HG03025 (cell line): ENCODE results near the gene PDE4D.
"Not testable (repeated sequence)": the region's sequence is repeated elsewhere in the genome, so short reads cannot be mapped to it uniquely, and the experiment has no call there.

Experiments
- ATAC-seq: cut with Tn5 transposase; IDR thresholded peaks from one replicate; pipeline ENCODE4 v1.9.1; 2021; ENCODE audit warnings: mild to moderate bottlenecking, moderate library complexity; ENCODE audit not compliant: unreplicated experiment, low FRiP score

PDE4D gene

DNA sequence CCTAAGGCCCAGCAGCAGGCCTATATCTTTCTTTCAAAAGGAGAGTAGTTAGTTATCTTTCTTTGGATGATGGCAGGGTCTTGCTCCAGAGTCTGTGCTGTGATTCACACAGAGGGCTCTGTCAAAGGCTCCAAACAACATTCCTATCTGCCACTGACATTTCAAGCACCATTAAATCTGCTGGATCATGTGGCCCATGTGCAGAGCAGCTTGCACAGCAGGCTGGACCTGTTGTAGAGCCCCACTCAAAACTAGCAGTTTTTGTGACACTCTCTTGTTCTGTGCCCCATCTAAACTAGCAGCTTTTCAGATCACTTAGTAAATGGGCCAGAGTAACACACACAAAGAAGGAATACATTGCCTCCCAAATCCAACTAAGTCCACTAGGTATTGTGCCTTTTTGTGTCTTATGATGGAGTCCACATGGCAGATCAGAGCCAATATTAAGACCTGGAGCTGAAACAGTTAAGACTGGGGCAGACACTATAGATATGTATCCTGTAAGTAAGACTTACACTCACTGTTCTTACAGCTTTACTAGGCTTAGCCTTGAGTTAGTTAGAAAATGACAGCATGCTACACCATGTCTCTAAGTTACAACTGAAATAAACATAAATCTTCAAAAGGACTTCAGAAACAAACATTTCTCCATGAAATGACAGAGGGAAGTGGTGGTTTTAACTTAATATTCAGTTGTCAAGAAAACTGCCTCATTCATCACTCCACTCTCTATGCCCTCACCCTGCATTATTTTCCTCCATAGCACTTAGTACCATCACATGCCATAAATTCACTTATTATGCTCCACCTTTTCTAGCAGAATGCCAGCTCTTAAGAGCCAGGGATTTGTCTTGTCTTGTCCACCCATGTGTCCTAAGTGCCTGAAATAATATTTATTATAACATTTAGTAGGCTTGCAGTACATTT is 909.7 kb downstream of the PDE4D start:
- no peak for ATAC-seq

DNA sequence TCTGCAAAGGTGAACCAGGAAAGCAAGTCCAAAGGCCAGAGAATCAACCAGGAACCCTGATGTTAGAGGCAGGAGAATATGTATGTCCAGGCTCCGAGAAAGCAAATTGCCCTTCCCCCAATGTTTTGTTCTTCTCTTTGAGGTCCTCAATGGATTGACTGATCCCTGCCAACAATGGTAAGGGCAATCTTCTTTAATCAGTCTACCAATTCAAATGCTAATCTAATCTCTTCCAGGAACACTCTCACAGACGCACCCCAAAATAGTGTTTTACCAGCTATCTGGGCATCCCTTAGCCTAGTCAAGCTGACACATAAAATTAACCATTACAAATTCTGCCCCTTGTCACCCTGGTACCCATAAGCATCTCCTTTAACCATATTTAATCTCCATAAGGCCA is 912.6 kb downstream of the PDE4D start:
- no peak for ATAC-seq

DNA sequence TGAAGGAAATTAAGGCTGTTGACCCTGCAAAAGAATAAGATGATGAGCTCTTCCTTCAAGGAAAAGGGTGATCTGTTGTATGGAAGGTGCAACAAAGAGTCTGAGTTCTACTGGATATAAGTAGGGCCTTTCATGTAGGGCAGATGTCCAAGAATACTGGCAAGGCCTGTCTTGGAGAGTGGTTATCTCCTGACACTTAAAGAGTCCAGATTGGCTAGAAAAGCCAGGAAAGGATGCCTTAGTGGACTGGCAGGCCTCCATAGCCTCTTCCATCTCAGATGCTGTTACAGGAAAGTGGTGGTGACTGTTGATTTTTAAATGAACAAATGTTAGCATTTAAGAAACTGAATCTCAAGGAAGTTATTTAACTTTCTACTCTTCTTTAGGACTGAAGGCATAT is 914.4 kb downstream of the PDE4D start:
- no peak for ATAC-seq

DNA sequence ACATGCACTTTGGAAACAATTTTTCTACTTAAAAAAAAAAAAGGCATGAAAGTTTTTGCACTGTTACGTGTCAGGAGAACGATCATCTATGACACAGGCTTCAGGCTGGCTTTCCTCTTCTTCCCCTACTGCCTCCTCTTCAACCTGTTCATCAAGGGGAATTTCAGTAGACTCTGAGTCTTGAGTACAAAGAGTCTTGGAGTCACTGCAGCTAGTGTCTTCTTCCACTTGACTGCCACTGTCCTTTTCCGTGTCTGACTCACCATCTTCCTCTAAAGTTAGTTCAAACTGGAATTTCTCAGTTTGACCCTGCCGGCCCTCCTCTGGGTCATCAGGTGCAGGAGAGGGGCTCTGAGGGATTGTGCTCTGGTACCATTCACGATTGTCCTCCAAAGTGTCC is 918.9 kb downstream of the PDE4D start:
- no peak for ATAC-seq

DNA sequence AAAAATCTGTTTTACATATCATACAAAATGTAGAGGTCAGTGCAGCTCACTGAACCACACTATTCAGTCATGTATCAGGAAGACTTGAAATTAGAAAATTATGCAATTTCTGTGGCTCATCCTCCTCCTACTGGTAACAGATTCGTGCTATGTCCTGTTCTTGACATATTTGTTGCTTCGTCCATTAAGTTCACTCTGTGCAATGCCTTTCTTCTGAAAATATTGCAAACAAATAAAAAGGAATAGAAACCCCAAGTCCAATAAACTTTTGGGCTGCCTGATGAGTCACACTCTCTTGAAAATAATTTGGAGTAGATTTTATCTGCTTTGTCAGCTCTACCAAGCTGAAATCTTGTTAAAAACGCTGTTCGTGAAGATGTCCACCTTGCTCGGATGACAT is 919.4 kb downstream of the PDE4D start:
- no peak for ATAC-seq

DNA sequence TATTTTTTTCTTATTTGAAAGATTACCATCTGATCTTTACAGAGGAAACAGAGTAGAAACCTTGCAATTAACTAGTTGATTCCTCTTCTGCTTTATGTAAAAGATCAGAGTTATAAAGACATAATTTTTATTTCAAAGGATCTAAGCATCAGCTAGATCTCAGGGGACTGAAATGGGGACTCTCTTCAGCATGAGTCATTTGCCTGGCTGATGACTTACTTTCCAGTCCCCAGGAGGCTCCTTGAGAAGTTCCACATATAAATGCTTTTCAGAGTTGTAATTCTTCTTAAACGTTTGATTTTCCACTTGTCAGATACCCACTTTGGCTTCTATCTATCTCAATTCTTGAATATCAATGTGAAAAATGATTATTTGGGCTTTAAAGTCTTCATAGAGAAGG is 921.2 kb downstream of the PDE4D start:
- no peak for ATAC-seq

DNA sequence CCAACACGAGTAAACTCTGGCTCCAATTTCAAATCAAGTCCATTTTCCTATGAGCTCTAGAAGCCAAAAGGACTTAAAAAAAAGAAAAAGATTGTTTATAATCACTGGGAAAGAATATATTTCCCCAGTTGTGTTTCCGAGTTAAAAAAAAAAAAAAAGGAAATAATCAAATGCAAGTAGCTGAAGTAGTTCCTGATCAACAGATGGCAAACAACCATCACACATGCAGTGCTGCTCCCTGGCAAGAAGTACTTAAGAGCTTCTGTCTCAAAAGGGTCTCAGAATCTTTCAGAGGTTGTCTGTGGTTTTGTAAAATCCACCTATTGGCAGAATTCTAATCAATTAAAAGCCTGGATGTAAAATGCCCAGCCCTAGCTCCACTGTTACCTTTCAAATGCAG is 922.8 kb downstream of the PDE4D start:
- no peak for ATAC-seq

DNA sequence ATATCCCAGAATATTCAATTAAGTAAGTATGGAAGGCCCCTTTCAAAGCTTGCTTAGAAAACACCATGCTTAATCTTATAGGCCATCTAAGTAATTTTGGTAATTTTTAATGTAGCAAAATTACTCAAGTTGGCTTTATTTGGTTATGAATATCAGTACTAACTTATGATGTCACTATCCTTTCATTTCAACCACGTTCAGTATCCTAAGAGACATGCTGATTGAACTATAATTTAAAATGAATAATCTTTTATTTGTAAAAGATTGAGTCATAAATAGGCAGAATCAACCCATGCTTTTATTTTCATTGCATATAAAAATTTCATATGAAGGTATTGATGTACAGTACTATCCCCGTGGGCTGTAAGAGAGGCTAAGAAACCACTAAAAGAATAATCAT is 923.7 kb downstream of the PDE4D start:
- no peak for ATAC-seq

DNA sequence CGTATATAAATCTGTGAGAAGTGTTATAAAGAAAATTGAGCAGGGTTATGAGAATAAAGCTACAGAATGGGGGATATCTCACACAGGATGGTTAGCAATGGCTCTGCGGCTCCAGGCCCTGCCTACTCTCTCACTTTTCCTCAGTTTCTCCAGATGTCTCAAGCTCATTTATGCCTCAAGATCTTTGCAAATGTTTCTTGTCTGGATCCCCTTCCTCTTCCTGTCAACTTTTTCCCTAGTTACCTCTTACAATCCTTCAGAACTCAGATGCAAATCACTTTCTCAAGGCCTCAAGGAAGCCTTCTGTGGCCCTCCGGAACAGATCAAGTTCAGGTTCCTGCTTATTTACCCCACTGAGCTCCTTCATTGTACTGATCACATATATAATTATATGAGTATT is 924.3 kb downstream of the PDE4D start:
- no peak for ATAC-seq

DNA sequence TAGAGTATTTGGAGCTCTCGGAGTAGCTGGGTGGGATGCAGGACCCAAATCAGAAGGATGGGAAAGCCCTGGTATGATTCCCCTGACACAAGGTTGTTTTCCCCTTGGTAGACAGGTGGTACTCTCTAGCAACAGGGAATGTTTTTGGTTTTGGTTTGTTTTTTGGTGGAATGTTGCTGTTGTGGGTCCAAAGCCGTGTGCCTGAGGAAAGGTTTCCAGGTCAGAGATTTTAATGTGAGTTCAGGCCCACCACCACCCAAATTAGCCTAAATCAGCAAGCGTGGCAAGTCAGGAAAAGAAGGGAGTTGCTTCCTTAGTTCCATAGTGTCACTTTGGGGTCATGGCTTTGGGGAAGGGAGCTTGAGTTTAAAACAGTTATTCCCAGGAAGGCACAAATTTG is 925.2 kb downstream of the PDE4D start:
- ATAC-seq, result no peak

DNA sequence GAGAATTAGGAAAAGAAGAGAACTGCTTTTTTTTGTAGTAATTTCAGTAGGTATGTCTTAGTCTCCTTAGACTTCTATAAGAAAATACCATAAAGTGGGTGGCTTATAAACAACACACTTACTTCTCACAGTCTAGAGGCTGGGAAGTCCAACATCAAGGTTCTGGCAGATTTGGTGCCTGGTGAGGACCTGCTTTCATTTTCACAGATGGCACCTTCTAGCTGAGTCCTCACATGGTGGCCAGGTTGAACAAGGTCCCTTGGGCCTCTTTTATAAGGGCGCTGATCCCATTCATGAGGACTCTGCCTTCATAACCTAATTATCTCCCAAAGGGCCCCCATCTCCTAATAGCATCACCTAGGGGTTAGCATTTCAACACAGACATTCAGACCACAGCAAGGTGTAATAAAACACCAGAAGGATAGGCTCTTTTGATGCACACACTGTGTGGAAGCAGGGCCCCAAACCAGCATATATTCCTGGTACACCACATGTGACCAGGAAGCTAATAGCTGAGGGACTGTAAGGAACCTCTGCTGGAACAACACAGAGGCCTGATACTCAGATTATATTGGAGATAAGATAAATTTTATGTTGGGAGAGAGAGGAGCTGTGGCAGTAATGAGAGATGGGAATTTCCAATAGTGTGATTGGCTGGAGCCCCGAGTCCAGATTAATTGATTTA is 925.8 kb downstream of the PDE4D start:
- ATAC-seq, result no peak

DNA sequence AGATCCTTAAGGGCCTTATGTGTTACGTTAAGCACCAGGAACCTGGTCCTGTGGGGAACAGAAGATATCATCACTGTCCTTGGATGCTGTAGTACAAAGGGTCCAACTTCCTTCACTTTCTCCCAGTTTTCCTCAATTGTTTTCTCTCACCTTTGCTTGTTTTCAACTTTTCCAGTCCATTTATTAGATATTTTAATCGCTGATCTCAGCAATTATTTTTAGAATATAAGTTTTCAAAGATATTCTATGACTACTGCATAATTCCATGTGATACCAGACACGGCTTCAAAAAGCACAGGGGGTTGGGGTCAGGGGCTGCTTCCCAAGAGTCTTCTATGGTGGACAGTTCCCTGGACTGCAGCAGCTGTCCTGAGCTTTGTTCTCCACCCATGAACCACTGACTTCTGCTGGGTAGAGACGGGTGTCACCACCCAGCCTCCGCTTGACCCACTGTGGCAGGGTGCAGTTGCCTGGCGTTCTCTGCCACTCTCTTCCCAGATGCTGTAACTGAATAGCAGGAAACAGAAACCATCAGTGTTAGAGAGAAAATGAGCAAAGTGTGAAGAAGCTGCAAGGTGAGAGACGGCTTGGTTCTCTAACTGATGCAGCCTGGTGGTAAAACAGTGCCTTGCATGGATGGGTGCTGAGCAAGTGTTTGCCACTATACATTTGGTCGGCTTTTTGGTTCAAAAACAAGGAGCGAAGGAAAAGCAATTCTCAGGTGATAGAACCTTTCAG is 927.7 kb downstream of the PDE4D start:
- no peak for ATAC-seq

DNA sequence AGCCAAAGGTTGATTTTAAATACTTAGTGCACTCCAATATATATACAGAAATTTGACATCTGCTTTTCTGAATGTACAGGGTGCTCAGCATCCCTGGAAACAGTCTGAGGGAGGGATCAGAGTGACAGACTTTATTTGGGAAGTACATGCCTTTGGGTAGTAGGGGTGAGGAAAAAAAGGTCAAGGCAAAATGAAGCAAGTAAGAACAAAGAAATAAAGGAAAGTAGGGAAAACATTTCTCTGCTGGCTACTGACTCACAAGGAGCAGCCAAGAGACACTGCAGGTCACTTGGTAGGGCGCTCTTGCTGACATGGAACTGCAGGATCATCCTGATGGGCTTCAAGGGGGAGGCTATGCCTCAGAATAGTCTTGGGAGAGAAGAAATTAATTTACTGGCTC is 929.7 kb downstream of the PDE4D start:
- ATAC-seq, result no peak

DNA sequence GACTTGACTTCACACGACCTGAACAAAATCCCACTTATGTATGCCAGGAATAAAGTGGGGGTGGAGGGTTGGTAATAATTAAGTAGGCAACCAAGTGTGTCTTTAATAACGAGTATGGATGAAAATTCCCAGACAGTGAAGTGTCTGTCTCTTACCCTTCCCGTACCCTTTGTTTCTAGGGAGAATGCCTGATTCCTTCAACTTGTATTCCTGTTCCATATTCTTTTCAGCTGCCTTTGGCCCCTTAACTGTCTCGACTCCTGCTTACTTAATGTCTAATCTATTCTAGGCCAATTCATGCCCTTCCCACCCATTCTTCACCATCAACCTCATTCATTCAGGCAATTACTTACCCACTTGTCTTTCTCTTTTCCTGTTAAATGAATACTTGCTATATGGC is 930.2 kb downstream of the PDE4D start:
- no peak for ATAC-seq

DNA sequence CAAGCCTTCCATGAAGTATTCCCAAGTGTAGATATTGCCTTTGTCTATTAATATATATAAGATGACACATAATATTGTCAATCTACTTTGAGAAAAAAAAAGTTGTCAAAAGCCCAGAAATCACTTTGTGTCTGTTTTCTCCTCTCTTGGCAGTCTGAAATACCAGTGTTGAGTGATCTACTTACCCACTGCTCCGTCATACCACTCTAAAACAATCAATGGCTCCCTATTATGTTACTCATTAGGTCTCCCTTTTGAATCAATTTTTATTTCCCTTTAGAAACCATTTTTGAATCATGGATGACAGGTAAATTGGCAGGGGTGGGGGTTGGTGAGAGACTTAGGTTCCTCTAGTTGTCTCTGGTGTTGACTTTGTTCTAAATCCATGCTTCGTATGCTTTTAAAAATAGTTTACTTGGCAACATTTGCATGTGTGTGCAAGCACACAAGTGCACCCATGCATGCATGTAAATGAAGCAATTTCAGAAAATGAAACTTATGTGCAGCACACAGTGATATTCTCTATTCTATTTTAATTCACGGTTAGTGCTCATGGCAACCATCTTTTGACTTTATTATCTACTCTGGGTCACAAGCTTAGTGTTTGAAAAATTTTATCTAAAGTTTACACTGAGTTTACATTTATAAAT is 931.8 kb downstream of the PDE4D start:
- ATAC-seq, result peak; percentile 79

DNA sequence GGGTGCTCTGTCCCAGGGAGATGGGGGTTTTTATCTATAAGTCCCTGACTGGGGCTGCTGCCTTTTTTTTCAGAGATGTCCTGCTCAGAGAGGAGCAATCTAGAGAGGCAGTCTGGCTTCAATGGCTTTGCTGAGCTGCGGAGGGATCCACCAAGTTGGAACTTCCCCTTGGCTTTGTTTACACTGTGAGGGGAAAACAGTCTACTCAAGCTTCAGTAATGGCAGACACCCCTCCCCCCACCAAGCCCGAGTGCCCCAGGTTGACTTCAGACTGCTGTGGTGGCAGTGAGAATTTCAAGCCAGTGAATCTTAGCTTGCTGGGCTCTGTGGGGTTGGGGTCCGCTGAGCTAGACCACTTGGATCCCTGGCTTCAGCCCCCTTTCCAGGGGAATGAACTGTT is 934.8 kb downstream of the PDE4D start:
- ATAC-seq, result no peak

DNA sequence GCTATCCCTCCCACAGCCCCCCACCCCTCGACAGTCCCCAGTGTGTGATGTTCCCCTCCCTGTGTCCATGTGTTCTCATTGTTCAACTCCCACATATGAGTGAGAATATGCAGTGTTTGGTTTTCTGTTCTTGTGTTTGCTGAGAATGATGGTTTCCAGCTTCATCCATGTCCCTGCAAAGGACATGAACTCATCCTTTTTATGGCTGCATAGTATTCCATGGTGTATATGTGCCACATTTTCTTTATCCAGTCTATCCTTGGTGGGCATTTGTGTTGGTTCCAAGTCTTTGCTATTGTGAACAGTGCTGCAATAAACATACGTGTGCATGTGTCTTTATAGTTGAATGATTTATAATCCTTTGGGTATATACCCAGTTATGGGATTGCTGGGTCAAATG is 940.3 kb downstream of the PDE4D start:
- not testable (repeated sequence) for ATAC-seq

DNA sequence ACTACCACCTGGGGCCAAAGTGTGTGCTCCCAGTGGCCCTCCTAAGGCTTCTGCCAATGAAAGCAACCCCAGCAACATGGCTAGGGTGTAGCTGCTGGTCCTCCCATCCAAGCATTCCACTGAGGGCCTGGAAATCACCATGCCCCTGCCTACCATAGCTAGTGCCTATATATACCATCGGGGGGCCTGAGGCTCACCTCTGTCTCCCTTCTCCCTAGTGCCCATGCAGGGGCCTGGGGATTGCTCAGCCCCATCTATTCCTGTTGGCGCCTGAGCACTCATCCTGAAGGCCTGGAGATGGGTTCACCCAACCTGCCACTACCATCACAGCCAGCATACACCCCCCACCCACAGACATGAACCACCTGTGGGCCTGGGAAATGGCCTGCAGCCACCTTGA is 943.3 kb downstream of the PDE4D start:
- no peak for ATAC-seq

DNA sequence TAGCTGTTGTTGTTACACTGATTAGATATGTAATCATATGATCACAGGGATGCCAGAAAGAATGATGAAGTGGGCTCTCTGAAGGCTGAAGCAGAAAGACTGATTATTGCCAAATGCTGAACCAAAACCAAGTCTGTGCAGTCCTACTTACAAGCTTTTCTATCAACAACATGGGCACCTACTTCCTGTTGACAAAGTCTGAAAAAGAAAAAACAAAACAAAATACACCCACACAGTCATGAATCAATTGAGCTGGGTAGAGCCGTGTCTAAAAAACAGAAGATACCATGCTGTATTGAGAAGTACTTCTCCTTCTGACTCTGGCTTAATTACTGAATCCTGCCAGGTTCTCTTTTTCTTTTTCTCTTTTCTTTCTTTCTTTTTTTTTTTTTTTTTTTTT is 947.3 kb downstream of the PDE4D start:
- no peak for ATAC-seq

DNA sequence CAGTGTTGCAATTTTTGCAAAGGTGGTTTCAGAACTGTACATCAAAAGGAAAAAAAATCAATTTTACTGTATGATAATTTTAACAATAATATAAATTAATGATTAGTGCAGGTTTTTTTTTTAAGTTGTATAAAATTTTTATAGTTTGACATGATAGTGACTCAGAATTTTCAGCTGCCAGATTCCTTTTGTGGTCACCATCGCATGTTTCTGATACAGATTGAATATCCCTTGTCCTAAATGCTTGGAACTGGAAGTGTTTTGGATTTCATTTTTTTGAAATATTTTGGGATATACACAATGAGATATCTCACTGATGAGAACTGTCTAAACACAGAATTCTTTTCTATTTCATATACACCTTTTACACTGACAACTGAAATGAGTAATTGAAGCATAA is 949.3 kb downstream of the PDE4D start:
- ATAC-seq, result no peak

DNA sequence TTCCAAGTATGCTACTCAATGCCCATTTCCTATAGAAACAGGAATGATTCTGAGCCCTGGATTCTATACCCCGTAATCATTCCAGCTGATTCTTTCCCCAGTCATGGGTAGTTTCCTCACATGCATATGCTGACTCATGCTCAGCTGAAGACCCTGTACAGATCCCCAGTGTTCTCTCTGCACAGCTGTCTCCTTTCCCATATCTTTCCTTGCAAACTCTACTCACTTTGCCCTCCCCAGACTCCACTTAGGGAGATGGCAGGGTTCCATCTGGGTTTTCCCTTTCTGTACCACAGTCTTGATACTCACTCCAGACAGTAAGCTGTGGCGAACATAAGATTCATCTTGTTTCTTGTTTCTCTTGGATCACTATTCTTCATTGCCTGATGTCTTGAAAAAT is 953.1 kb downstream of the PDE4D start:
- no peak for ATAC-seq
